K562 (cell line): Measurements from ENCODE around the gene HAUS2. TPM values are rescaled to one million over a fixed set of nuclear protein-coding genes. Genes with fewer than 3 reads are reported as not detected.

Experiments
- ARID2 ChIP-seq: fragments of 450-650 bp; IDR thresholded peaks from 2 replicates; pipeline ENCODE4 v1.6.1; 2017; ENCODE audit warnings: antibody characterized with exemption, mild to moderate bottlenecking
- BHLHE40 ChIP-seq: IDR thresholded peaks from 2 replicates; pipeline ENCODE4 v1.6.1; 2011; ENCODE audit warnings: low read length, improper control_type of control experiment
- CBFB ChIP-seq: sonication (generic); formaldehyde crosslinking; IDR thresholded peaks from 2 replicates; pipeline ENCODE4 v1.4.0; 2020; ENCODE audit warnings: mild to moderate bottlenecking, missing genetic modification reagents
- CTBP1 ChIP-seq: fragments of 450-650 bp; IDR thresholded peaks from 2 replicates; pipeline ENCODE4 v1.6.1; 2016; ENCODE audit warnings: borderline replicate concordance
- CXXC5 ChIP-seq: fragments of 250-450 bp; sonication (Bioruptor Pico); IDR thresholded peaks from 2 replicates; pipeline ENCODE4 v1.8.0; 2022; ENCODE audit warnings: inconsistent platforms, mild to moderate bottlenecking, moderate library complexity
- EGR1 ChIP-seq: fragments of 450-650 bp; conservative IDR thresholded peaks from 2 replicates; pipeline ENCODE4 v1.6.1; 2017; ENCODE audit warnings: mild to moderate bottlenecking
- ELF2 ChIP-seq: fragments of 250-450 bp; sonication (Bioruptor Pico); IDR thresholded peaks from 2 replicates; pipeline ENCODE4 v1.5.0; 2021; ENCODE audit warnings: mild to moderate bottlenecking
- GABPB1 ChIP-seq: sonication (generic); formaldehyde crosslinking; IDR thresholded peaks from 2 replicates; pipeline ENCODE4 v1.8.0; 2022; ENCODE audit warnings: mild to moderate bottlenecking, missing genetic modification reagents
- HMGN3 ChIP-seq: IDR thresholded peaks from 2 replicates; pipeline ENCODE4 v1.6.1; 2011; ENCODE audit warnings: borderline replicate concordance, low read depth, mild to moderate bottlenecking, mixed read lengths, low read length; ENCODE audit not compliant: insufficient read length; ENCODE audit errors: extremely low read depth
- IRF1 ChIP-seq: sonication (generic); formaldehyde crosslinking; IDR thresholded peaks from 2 replicates; pipeline ENCODE4 v1.8.0; 2022; ENCODE audit warnings: missing genetic modification reagents, mild to moderate bottlenecking, borderline replicate concordance
- KDM2B ChIP-seq: fragments of 250-450 bp; sonication (Bioruptor Pico); IDR thresholded peaks from 2 replicates; pipeline ENCODE4 v1.8.0; 2021; ENCODE audit warnings: mild to moderate bottlenecking, moderate library complexity
- MYC ChIP-seq, 2 experiments: fragments of 250-450 bp in 1 of 2; sonication (Bioruptor Pico) in 1 of 2; IDR thresholded peaks; 2 replicates each; pipeline versions ENCODE4 v1.5.1 to v1.6.1; 2012 to 2021; ENCODE audit warnings: low read depth in 2 of 2, borderline replicate concordance in 1 of 2, improper control_type of control experiment in 1 of 2, low read length in 1 of 2, mild to moderate bottlenecking in 1 of 2, moderate library complexity in 1 of 2
- NR4A1 ChIP-seq, 2 experiments: fragments of 250-450 bp in 1 of 2; fragments of 450-650 bp in 1 of 2; sonication (Bioruptor Pico) in 1 of 2; IDR thresholded peaks; 2 replicates each; pipeline versions ENCODE4 v1.4.0 to v1.6.1; 2016 to 2020; ENCODE audit warnings: mild to moderate bottlenecking in 2 of 2, missing compliant biosample characterization in 1 of 2, missing genetic modification characterization in 1 of 2, moderate library complexity in 1 of 2
- PML ChIP-seq: IDR thresholded peaks from 2 replicates; pipeline ENCODE4 v1.6.1; 2012; ENCODE audit warnings: low read length, inconsistent platforms
- POLR2H ChIP-seq: IDR thresholded peaks from 2 replicates; pipeline ENCODE4 v1.6.1; 2016; ENCODE audit warnings: missing genetic modification characterization, low read depth, mild to moderate bottlenecking, control low read depth, missing compliant biosample characterization, moderate library complexity
- SMAD4 ChIP-seq: fragments of 250-450 bp; sonication (Bioruptor Pico); conservative IDR thresholded peaks from 2 replicates; pipeline ENCODE4 v1.8.0; 2021; ENCODE audit warnings: inconsistent platforms, mild to moderate bottlenecking, moderate library complexity
- TAF15 ChIP-seq: fragments of 200-400 bp; formaldehyde crosslinking; IDR thresholded peaks from 2 replicates; pipeline ENCODE4 v1.6.1; 2017; ENCODE audit warnings: mild to moderate bottlenecking, low read depth, low read length, moderate library complexity
- THAP12 ChIP-seq: fragments of 250-450 bp; sonication (Bioruptor Pico); IDR thresholded peaks from 2 replicates; pipeline ENCODE4 v1.9.0; 2021; ENCODE audit warnings: mild to moderate bottlenecking, inconsistent platforms
- TOE1 ChIP-seq, 2 experiments: fragments of 450-650 bp in 1 of 2; sonication (generic) in 1 of 2; formaldehyde crosslinking in 1 of 2; IDR thresholded peaks; 2 replicates each; pipeline versions ENCODE4 v1.7.1 to v1.8.0; 2016 to 2022; ENCODE audit warnings: borderline replicate concordance in 2 of 2, mild to moderate bottlenecking in 2 of 2, antibody characterized with exemption in 1 of 2, inconsistent platforms in 1 of 2, low read depth in 1 of 2, missing genetic modification reagents in 1 of 2, moderate library complexity in 1 of 2
- polyA plus RNA-seq, 8 experiments: library from polyadenylated mRNA; depleted of rRNA in 4 of 8; stranded (reverse) in 5 of 8; unstranded in 3 of 8; fragments of >200 nt; fragmentation: Nextera tagmentation in 2 of 8; fragmentation: Illumina TruSeq in 1 of 8; extraction: Ambion mirVana in 2 of 8; extraction: Trizol in 1 of 8; gene quantifications; 2 replicates each; pipeline versions ENCODE4 v1.2.1 to v1.2.3, GENCODE V29; 2011 to 2014; ENCODE audit warnings: inconsistent platforms in 1 of 8, missing spikeins in 1 of 8
- total RNA-seq, 7 experiments: library from RNA; depleted of rRNA in 6 of 7; stranded (reverse); fragments of >200 nt in 6 of 7; fragmentation: Illumina TruSeq in 2 of 7; extraction: Trizol in 2 of 7; gene quantifications; 2 replicates each; pipeline versions ENCODE4 v1.2.1 to v1.2.3, GENCODE V29; 2011 to 2021; ENCODE audit warnings: low replicate concordance in 1 of 7
- TF ChIP-seq, protein P1 (sequence below): fragments of 450-650 bp; IDR thresholded peaks from 2 replicates; pipeline ENCODE4 v1.6.1; 2016; ENCODE audit warnings: antibody characterized with exemption
- TF ChIP-seq, protein P2 (sequence below): sonication (generic); formaldehyde crosslinking; IDR thresholded peaks from 2 replicates; pipeline ENCODE4 v1.9.0; 2022; ENCODE audit warnings: mild to moderate bottlenecking, missing genetic modification reagents

Gene HAUS2
- total and polyA plus RNA-seq, 9 of the 15 experiments (the other 6 are each of a cell fraction or from before 2014, with no cell fraction given) = 30.6 to 64.9 (median 54.1) TPM

DNA sequence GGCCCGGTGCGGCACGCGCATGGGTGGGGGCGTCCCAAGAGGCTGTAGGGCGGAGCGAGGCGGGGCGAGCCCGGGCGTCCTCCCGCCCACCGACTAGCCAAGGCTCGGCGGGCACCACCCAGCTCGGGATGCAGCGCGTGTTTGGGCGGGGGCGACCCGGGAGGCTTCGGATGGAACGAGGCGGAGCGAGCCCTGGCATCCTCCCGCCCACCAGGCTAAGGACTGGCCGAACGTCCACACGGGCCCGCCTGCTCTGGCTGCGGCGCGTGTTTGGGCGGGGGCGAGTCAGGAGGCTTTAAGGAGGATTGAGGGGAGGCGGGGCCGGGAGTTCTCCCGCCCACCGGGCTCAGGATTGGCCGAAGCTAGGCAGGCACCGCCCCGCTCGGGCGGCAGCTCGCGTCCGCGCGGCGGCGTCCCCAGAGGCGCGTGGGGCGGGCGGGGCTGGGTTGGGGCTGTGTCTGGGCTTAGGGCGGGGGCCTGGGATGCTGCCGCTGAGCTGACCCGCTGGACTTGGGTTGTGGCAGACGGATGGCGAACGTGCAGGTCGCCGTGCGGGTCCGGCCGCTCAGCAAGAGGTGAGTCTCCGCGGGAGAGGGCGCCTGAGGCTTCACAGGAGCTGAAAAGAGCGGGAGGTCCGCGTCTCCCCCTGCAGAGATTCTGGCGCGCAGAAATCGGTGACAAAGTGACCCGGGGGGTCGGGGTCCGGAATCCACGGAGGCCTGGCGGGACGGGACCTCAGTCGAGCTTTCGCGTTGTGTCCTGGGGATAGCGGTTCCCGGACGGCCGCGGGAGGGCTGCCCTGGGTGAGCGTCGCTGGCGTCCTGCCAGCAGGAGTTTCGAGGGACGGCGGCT lies 26.8 kb downstream of the HAUS2 start, which contains the start of gene STARD9 (continued):
- TF ChIP-seq POLR2H (tag) (peak; percentile 58; the same call in 1 of the 2 replicates), THAP12 (CRISPR knock-in tag) (0 out of 2 replicates have a peak, but pooled peaks have one; percentile 52), TAF15 (no peak), NR4A1 (CRISPR knock-in tag; IDR thresholded peaks at IDR 0.05) (peak; percentile 77; the same call in 1 of the 2 replicates), NR4A1 (tag; IDR thresholded peaks at IDR 0.05) (no peak), CXXC5 (CRISPR knock-in tag) (peak; percentile 82), MYC (IDR thresholded peaks at IDR 0.05; ENCODE audit: low read depth, low read length) (peak; percentile 88), MYC (CRISPR knock-in tag; IDR thresholded peaks at IDR 0.05; ENCODE audit: borderline replicate concordance, low read depth) (no peak), SMAD4 (CRISPR knock-in tag) (peak; percentile 12; the same call in 1 of the 2 replicates), IRF1 (peak; percentile 88; the same call in 1 of the 2 replicates), EGR1 (peak; percentile 95), ARID2 (no peak), CTBP1 (peak; percentile 95), ELF2 (CRISPR knock-in tag) (0 out of 2 replicates have a peak, but pooled peaks have one; percentile 41), PML (0 out of 2 replicates have a peak, but pooled peaks have one; percentile 52), HMGN3 (peak; percentile 88), CBFB (peak; percentile 79), GABPB1 (0 out of 2 replicates have a peak, but pooled peaks have one; percentile 52), KDM2B (CRISPR knock-in tag) (peak; percentile 51; the same call in 1 of the 2 replicates), BHLHE40 (peak; percentile 80), TOE1 (IDR thresholded peaks at IDR 0.05; ENCODE audit: borderline replicate concordance) (peak; percentile 36; the same call in 1 of the 2 replicates), TOE1 (CRISPR knock-in tag; IDR thresholded peaks at IDR 0.05; ENCODE audit: borderline replicate concordance, low read depth) (0 out of 2 replicates have a peak, but pooled peaks have one; percentile 67)
- TF ChIP-seq, protein P1, sequence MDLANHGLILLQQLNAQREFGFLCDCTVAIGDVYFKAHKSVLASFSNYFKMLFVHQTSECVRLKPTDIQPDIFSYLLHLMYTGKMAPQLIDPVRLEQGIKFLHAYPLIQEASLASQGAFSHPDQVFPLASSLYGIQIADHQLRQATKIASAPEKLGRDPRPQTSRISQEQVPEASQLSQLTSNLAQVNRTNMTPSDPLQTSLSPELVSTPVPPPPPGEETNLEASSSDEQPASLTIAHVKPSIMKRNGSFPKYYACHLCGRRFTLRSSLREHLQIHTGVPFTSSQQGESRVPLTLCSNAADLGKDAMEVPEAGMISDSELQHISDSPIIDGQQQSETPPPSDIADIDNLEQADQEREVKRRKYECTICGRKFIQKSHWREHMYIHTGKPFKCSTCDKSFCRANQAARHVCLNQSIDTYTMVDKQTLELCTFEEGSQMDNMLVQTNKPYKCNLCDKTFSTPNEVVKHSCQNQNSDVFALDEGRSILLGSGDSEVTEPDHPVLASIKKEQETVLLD = no peak
- TF ChIP-seq, protein P2, sequence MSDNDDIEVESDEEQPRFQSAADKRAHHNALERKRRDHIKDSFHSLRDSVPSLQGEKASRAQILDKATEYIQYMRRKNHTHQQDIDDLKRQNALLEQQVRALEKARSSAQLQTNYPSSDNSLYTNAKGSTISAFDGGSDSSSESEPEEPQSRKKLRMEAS (CRISPR knock-in tag) = peak; percentile 100
